C1 segment of cervical spinal cord (tissue), 14 donors: Measurements from ENCODE around the gene CRISPLD2.

ENCODE experiments used
- DNase-seq, 14 donors: peaks; one replicate each; lab custom pipeline; 2025; lab: John Stamatoyannopoulos, UW

The CRISPLD2 gene

GRCh38 chr16:84795329-84796053, 24.3 kb upstream of the CRISPLD2 start:
- DNase-seq: no peak

- DNase-seq: no peak
These were observed 19.4 kb upstream of the CRISPLD2 start for GRCh38 chr16:84800158-84800978.

GRCh38 chr16:84803146-84803545, 16.6 kb upstream of the CRISPLD2 start:
- no peak for DNase-seq

- no peak for DNase-seq
These were observed 15.5 kb upstream of the CRISPLD2 start for GRCh38 chr16:84804326-84804725.

- peak in 2 of 14 donors; percentile 7 to 12 for DNase-seq
These were observed 13.4 kb upstream of the CRISPLD2 start for GRCh38 chr16:84806256-84806889.

- DNase-seq: no peak
These were observed 12.9 kb upstream of the CRISPLD2 start for GRCh38 chr16:84806890-84807258.

GRCh38 chr16:84807776-84808175, 12.0 kb upstream of the CRISPLD2 start:
- no peak for DNase-seq

- DNase-seq: no peak
These were observed 11.0 kb upstream of the CRISPLD2 start for GRCh38 chr16:84808826-84809225.

- DNase-seq: no peak
These were observed 9.1 kb upstream of the CRISPLD2 start for GRCh38 chr16:84810518-84811273.

GRCh38 chr16:84811529-84811928, 8.3 kb upstream of the CRISPLD2 start:
- DNase-seq: no peak

- no peak for DNase-seq
These were observed 6.4 kb upstream of the CRISPLD2 start for GRCh38 chr16:84813141-84813934.

- DNase-seq: no peak
These were observed 4.3 kb upstream of the CRISPLD2 start for GRCh38 chr16:84815462-84815861.

GRCh38 chr16:84816023-84816422, 3.8 kb upstream of the CRISPLD2 start:
- no peak for DNase-seq

GRCh38 chr16:84816485-84816884, 3.3 kb upstream of the CRISPLD2 start:
- DNase-seq: no peak

GRCh38 chr16:84817206-84817605, 2.6 kb upstream of the CRISPLD2 start:
- no peak for DNase-seq

GRCh38 chr16:84817613-84818012, 2.2 kb upstream of the CRISPLD2 start:
- no peak for DNase-seq

- no peak for DNase-seq
These were observed 1.7 kb upstream of the CRISPLD2 start for GRCh38 chr16:84818133-84818532.

- DNase-seq: no peak
These were observed 669 bp upstream of the CRISPLD2 start for GRCh38 chr16:84818989-84819643.

- DNase-seq: peak in 1 of 14 donors; percentile 44
These were observed 510 bp downstream of the CRISPLD2 start for GRCh38 chr16:84820305-84820684.

- DNase-seq: no peak
These were observed 986 bp downstream of the CRISPLD2 start for GRCh38 chr16:84820771-84821170.
